ENCODE data around the gene MEX3A.
"Not testable (repeated sequence)": the region's sequence is repeated elsewhere in the genome, so short reads cannot be mapped to it uniquely, and the experiment has no call there.

Gene MEX3A

GRCh38 chr1:156054500-156055280 lies 27.6 kb downstream of the MEX3A start, which contains the start of gene LAMTOR2:
Gene LAMTOR2, plus strand, starts transcription at chr1:156054782. Its CDS starts 108 bp downstream, at chr1:156054890.
- DNase-seq (ENCODE audit: low spot score) = peak; percentile 98

- peak; percentile 93 for DNase-seq (ENCODE audit: low spot score)
Measured at GRCh38 chr1:156053768-156054499, 28.3 kb downstream of the MEX3A start, which contains the start of gene UBQLN4. Gene UBQLN4, minus strand, starts transcription at chr1:156053798. Its CDS starts 97 bp downstream, at chr1:156053701.

GRCh38 chr1:156052862-156053767 lies 29.1 kb downstream of the MEX3A start:
- DNase-seq (ENCODE audit: low spot score) = peak; percentile 89

- DNase-seq (ENCODE audit: low spot score) = no peak
Measured at GRCh38 chr1:156051011-156051725, 31.1 kb downstream of the MEX3A start.

GRCh38 chr1:156050376-156050775 lies 31.9 kb downstream of the MEX3A start:
- DNase-seq (ENCODE audit: low spot score) = no peak

GRCh38 chr1:156048663-156049258 lies 33.5 kb downstream of the MEX3A start:
- DNase-seq (ENCODE audit: low spot score) = no peak

GRCh38 chr1:156045076-156045475 lies 37.2 kb downstream of the MEX3A start:
- DNase-seq (ENCODE audit: low spot score) = no peak

GRCh38 chr1:156042828-156043227 lies 39.4 kb downstream of the MEX3A start:
- no peak for DNase-seq (ENCODE audit: low spot score)

- DNase-seq (ENCODE audit: low spot score) = not testable (repeated sequence)
Measured at GRCh38 chr1:156034991-156035390, 47.3 kb downstream of the MEX3A start.

- no peak for DNase-seq (ENCODE audit: low spot score)
Measured at GRCh38 chr1:156033011-156033410, 49.3 kb downstream of the MEX3A start.

- no peak for DNase-seq (ENCODE audit: low spot score)
Measured at GRCh38 chr1:156026588-156026987, 55.7 kb downstream of the MEX3A start.

GRCh38 chr1:156025876-156026275 lies 56.4 kb downstream of the MEX3A start:
- DNase-seq (ENCODE audit: low spot score) = peak; percentile 83

GRCh38 chr1:156024801-156025200 lies 57.5 kb downstream of the MEX3A start:
- DNase-seq (ENCODE audit: low spot score) = no peak
